ENCODE results near the gene TNFAIP6.
"Not testable (repeated sequence)": the region's sequence is repeated elsewhere in the genome, so short reads cannot be mapped to it uniquely, and the experiment has no call there.

TNFAIP6 gene

GRCh38 chr2:151357359-151357758 is at the start of gene TNFAIP6:
Gene TNFAIP6, plus strand, starts transcription at chr2:151357592. Its CDS starts 75 bp downstream, at chr2:151357667.
- DNase-seq, result no peak

- DNase-seq, result not testable (repeated sequence)
Observed at GRCh38 chr2:151310313-151310712, 47.1 kb upstream of the TNFAIP6 start.

- not testable (repeated sequence) for DNase-seq
Observed at GRCh38 chr2:151312440-151312839, 45.0 kb upstream of the TNFAIP6 start.

- DNase-seq, result no peak
Observed at GRCh38 chr2:151315381-151315903, 42.0 kb upstream of the TNFAIP6 start.

GRCh38 chr2:151325581-151326095 is 31.8 kb upstream of the TNFAIP6 start:
- DNase-seq, result no peak

GRCh38 chr2:151326554-151326953 is 30.8 kb upstream of the TNFAIP6 start:
- no peak for DNase-seq

GRCh38 chr2:151329998-151330397 is 27.4 kb upstream of the TNFAIP6 start:
- no peak for DNase-seq

- no peak for DNase-seq
Observed at GRCh38 chr2:151333083-151333482, 24.3 kb upstream of the TNFAIP6 start.

GRCh38 chr2:151334082-151334815 is 23.1 kb upstream of the TNFAIP6 start:
- DNase-seq, result no peak

GRCh38 chr2:151336863-151337371 is 20.5 kb upstream of the TNFAIP6 start:
- DNase-seq, result no peak

- no peak for DNase-seq
Observed at GRCh38 chr2:151337643-151338042, 19.7 kb upstream of the TNFAIP6 start.

GRCh38 chr2:151338115-151338514 is 19.3 kb upstream of the TNFAIP6 start:
- DNase-seq, result no peak

- DNase-seq, result no peak
Observed at GRCh38 chr2:151343073-151343472, 14.3 kb upstream of the TNFAIP6 start.

- DNase-seq, result not testable (repeated sequence)
Observed at GRCh38 chr2:151344191-151344590, 13.2 kb upstream of the TNFAIP6 start.

GRCh38 chr2:151344906-151345305 is 12.5 kb upstream of the TNFAIP6 start:
- DNase-seq, result no peak

GRCh38 chr2:151347294-151347693 is 10.1 kb upstream of the TNFAIP6 start:
- no peak for DNase-seq

GRCh38 chr2:151347906-151348305 is 9.5 kb upstream of the TNFAIP6 start:
- no peak for DNase-seq

GRCh38 chr2:151350579-151351195 is 6.7 kb upstream of the TNFAIP6 start:
- DNase-seq, result no peak

- DNase-seq, result no peak
Observed at GRCh38 chr2:151353995-151354394, 3.4 kb upstream of the TNFAIP6 start.

- no peak for DNase-seq
Observed at GRCh38 chr2:151354807-151355206, 2.6 kb upstream of the TNFAIP6 start.

- DNase-seq, result no peak
Observed at GRCh38 chr2:151358166-151358970, 976 bp downstream of the TNFAIP6 start.

- no peak for DNase-seq
Observed at GRCh38 chr2:151359768-151360461, 2.5 kb downstream of the TNFAIP6 start.

Data from NCI-H2227 treated with DMSO at 0.1 percent for 48 hours (cell line).